HCT116 (cell line): ENCODE results near the gene PRKAG2. TPM values are rescaled to one million over a fixed set of nuclear protein-coding genes. Genes with fewer than 3 reads are reported as not detected.

ENCODE experiments used
- ATAC-seq: fragments of 200-7000 bp; cut with Tn5 transposase; 2 replicates; pipeline ENCODE4 v1.9.1; 2020; ENCODE audit warnings: mild to moderate bottlenecking, moderate library complexity
- BruUV-seq: library from RNA; stranded (reverse); fragments of 400-500 nt; replicated peaks from 2 replicates; lab custom pipeline; 2021; lab: Mats Ljungman, UMichigan
- CTCF ChIA-PET: fragments of 300-600 bp; sonication (Branson Sonifier 250); formaldehyde crosslinking; loops from one replicate; lab custom pipeline; 2021; ENCODE audit warnings: antibody characterized with exemption; lab: Charles Lee
- POLR2A ChIA-PET: fragments of 300-600, 350-600 bp; sonication (Branson Sonifier 250); formaldehyde crosslinking; loops from one replicate; lab custom pipeline; 2021; ENCODE audit warnings: antibody characterized with exemption; lab: Charles Lee
- RAD21 ChIA-PET, 2 experiments: fragments of 300-600 bp; sonication (Branson Sonifier 250); formaldehyde crosslinking; loops; one replicate each; lab custom pipeline; 2023; ENCODE audit warnings: low total read pairs in 2 of 2; ENCODE audit not compliant: uncharacterized antibody in 2 of 2, unreplicated experiment in 2 of 2, low non-redundant PET in 1 of 2; lab: Charles Lee
- DNase-seq: peaks from one replicate; pipeline ENCODE4 v3.0.0-alpha.2; 2010; ENCODE audit warnings: low read depth, low spot score
- H2AFZ ChIP-seq: fragments of 200-600 bp; shearing (Covaris generic), sonication (generic); 2 replicates; pipeline ENCODE4 v1.6.1; 2017; ENCODE audit warnings: low read depth, mixed run types, mixed read lengths, antibody characterized with exemption, low read length; ENCODE audit not compliant: poor library complexity, severe bottlenecking
- H3K27ac ChIP-seq: 2 replicates; pipeline ENCODE4 v1.5.1; 2012; ENCODE audit warnings: low read depth, low read length
- H3K27me3 ChIP-seq: fragments of 200-600 bp; sonication (generic); 2 replicates; pipeline ENCODE4 v1.6.1; 2016; ENCODE audit warnings: mixed run types, low read length, mixed read lengths; ENCODE audit not compliant: insufficient read depth
- H3K36me3 ChIP-seq, 2 experiments: fragments of 200-500 bp in 1 of 2; fragments of 200-600 bp in 1 of 2; sonication (Bioruptor generic) in 1 of 2; sonication (generic) in 1 of 2; 2 replicates each; pipeline versions ENCODE4 v1.5.1 to v1.6.1; 2014 to 2016; ENCODE audit warnings: low read length in 2 of 2, inconsistent platforms in 1 of 2, mixed read lengths in 1 of 2, mixed run types in 1 of 2; ENCODE audit not compliant: insufficient read depth in 2 of 2, control insufficient read depth in 1 of 2
- H3K4me1 ChIP-seq, 2 experiments: fragments of 200-600 bp in 1 of 2; sonication (generic) in 1 of 2; 2 replicates each; pipeline versions ENCODE4 v1.5.1 to v1.6.1; 2012 to 2017; ENCODE audit warnings: low read length in 2 of 2, inconsistent platforms in 1 of 2, mild to moderate bottlenecking in 1 of 2, mixed read lengths in 1 of 2, mixed run types in 1 of 2, moderate library complexity in 1 of 2; ENCODE audit not compliant: insufficient read depth in 2 of 2, control insufficient read depth in 1 of 2
- H3K4me2 ChIP-seq: fragments of 200-600 bp; sonication (generic); 2 replicates; pipeline ENCODE4 v1.6.1; 2017; ENCODE audit warnings: mixed run types, low read length, mixed read lengths
- H3K4me3 ChIP-seq, 2 experiments: fragments of 200-600 bp in 1 of 2; sonication (generic) in 1 of 2; replicated peaks in 1 of 2; 2 replicates each; pipeline ENCODE4 v1.5.1; 2011 to 2016; ENCODE audit warnings: low read length in 2 of 2, control low read depth in 1 of 2, low read depth in 1 of 2, mild to moderate bottlenecking in 1 of 2, mixed read lengths in 1 of 2, mixed run types in 1 of 2
- H3K79me2 ChIP-seq: fragments of 200-600 bp; sonication (generic); 2 replicates; pipeline ENCODE4 v1.6.1; 2017; ENCODE audit warnings: mild to moderate bottlenecking, mixed run types, low read length, moderate library complexity, mixed read lengths; ENCODE audit not compliant: insufficient read depth
- H3K9ac ChIP-seq: fragments of 200-600 bp; sonication (generic); 2 replicates; pipeline ENCODE4 v1.6.1; 2016; ENCODE audit warnings: low read length, mixed read lengths
- H3K9me2 ChIP-seq: fragments of 200-600 bp; sonication (generic), shearing (Covaris generic); 2 replicates; pipeline ENCODE4 v1.6.1; 2017; ENCODE audit warnings: mixed run types, mild to moderate bottlenecking, moderate library complexity; ENCODE audit not compliant: insufficient read depth
- H3K9me3 ChIP-seq, 2 experiments: fragments of 200-500 bp in 1 of 2; fragments of 200-600 bp in 1 of 2; sonication (Bioruptor generic) in 1 of 2; sonication (generic) in 1 of 2; 2 replicates each; pipeline ENCODE4 v1.6.1; 2014 to 2017; ENCODE audit warnings: low read length in 2 of 2, mixed read lengths in 2 of 2, inconsistent platforms in 1 of 2, low read depth in 1 of 2, mild to moderate bottlenecking in 1 of 2, mixed run types in 1 of 2, moderate library complexity in 1 of 2; ENCODE audit not compliant: control insufficient read depth in 1 of 2, insufficient read depth in 1 of 2
- H4K20me1 ChIP-seq: fragments of 200-600 bp; sonication (generic), shearing (Covaris generic); 2 replicates; pipeline ENCODE4 v1.6.1; 2017; ENCODE audit warnings: mixed run types, mild to moderate bottlenecking, moderate library complexity; ENCODE audit not compliant: insufficient read depth
- ATF3 ChIP-seq: IDR thresholded peaks from 2 replicates; pipeline ENCODE4 v1.6.1; 2012
- CBX3 ChIP-seq: IDR thresholded peaks from 2 replicates; pipeline ENCODE4 v1.6.1; 2012; ENCODE audit warnings: low read depth
- EGR1 ChIP-seq: IDR thresholded peaks from 2 replicates; pipeline ENCODE4 v1.6.1; 2012; ENCODE audit warnings: low read depth
- ELF1 ChIP-seq: IDR thresholded peaks from 2 replicates; pipeline ENCODE4 v1.6.1; 2012; ENCODE audit warnings: low read depth, borderline replicate concordance
- EZH2 ChIP-seq: fragments of 200-600 bp; sonication (generic); IDR thresholded peaks from 2 replicates; pipeline ENCODE4 v1.6.1; 2017; ENCODE audit warnings: antibody characterized with exemption, mixed run types
- FOSL1 ChIP-seq: IDR thresholded peaks from 2 replicates; pipeline ENCODE4 v1.6.1; 2012; ENCODE audit warnings: low read depth
- JUND ChIP-seq: IDR thresholded peaks from 2 replicates; pipeline ENCODE4 v1.6.1; 2012
- MAX ChIP-seq: IDR thresholded peaks from 2 replicates; pipeline ENCODE4 v1.6.1; 2012
- RAD21 ChIP-seq: IDR thresholded peaks from 2 replicates; pipeline ENCODE4 v1.6.1; 2012; ENCODE audit warnings: low read depth, mild to moderate bottlenecking
- SIN3A ChIP-seq: IDR thresholded peaks from 2 replicates; pipeline ENCODE4 v1.6.1; 2012; ENCODE audit warnings: low read depth
- SRF ChIP-seq: IDR thresholded peaks from 2 replicates; pipeline ENCODE4 v1.6.1; 2012; ENCODE audit warnings: low read depth
- YY1 ChIP-seq: IDR thresholded peaks from 2 replicates; pipeline ENCODE4 v1.6.1; 2011; ENCODE audit warnings: low read length, low read depth, moderate library complexity, mild to moderate bottlenecking; ENCODE audit not compliant: insufficient replicate concordance; ENCODE audit errors: extremely low read depth
- ZFX ChIP-seq: fragments of 450-650 bp; IDR thresholded peaks from 2 replicates; pipeline ENCODE4 v1.6.1; 2017
- ZNF274 ChIP-seq: fragments of 200-500 bp; sonication (Bioruptor generic); IDR thresholded peaks from 2 replicates; pipeline ENCODE4 v1.6.1; 2014; ENCODE audit warnings: mild to moderate bottlenecking, low read depth, low read length, inconsistent platforms
- intact Hi-C: fragments of 100-400 bp; cut with micrococcal nuclease; formaldehyde crosslinking; loops from 2 replicates; pipeline ENCODE4 v1.10.0; 2022
- total RNA-seq: library from RNA; stranded (reverse); gene quantifications from one replicate; pipeline ENCODE4 v1.2.1, GENCODE V29; 2021; ENCODE audit not compliant: unreplicated experiment
- TF ChIP-seq, protein P1 (sequence below), 3 experiments: fragments of 200-600 bp in 1 of 3; sonication (generic) in 1 of 3; IDR thresholded peaks in 2 of 3; conservative IDR thresholded peaks in 1 of 3; 2 replicates each; pipeline ENCODE4 v1.5.1; 2012 to 2017; ENCODE audit warnings: low read depth in 2 of 3, low read length in 2 of 3, antibody characterized with exemption in 1 of 3, borderline replicate concordance in 1 of 3, control low read depth in 1 of 3, mild to moderate bottlenecking in 1 of 3, mixed read lengths in 1 of 3, mixed run types in 1 of 3, moderate library complexity in 1 of 3; ENCODE audit not compliant: insufficient read depth in 1 of 3

PRKAG2 gene
- total RNA-seq, 1 experiment from 2014 or later, result 23.6 TPM

GRCh38 chr7:151720280-151720679 lies 156.6 kb downstream of the PRKAG2 start:
- CTCF ChIA-PET, result no interaction called here
- POLR2A ChIA-PET, result no interaction called here
- H3K9me3 ChIP-seq, result no peaks in the 10 kb centered on the region
- H3K27ac ChIP-seq, result no peak overlapping the region
- no peak overlapping the region for H3K9ac ChIP-seq
- no peaks in the 10 kb centered on the region for H3K27me3 ChIP-seq
- intact Hi-C loops, result no loop called here
- no peak for DNase-seq
- no TSS peak for BruUV-seq
- no peaks in the 10 kb centered on the region for H3K36me3 ChIP-seq
- ATAC-seq, result no peak
- no peak overlapping the region for H2AFZ ChIP-seq
- H3K4me2 ChIP-seq, result no peak overlapping the region
- no peak overlapping the region for H3K4me3 ChIP-seq
- H3K4me1 ChIP-seq, result peaks cover 2 to 3% of the 10 kb centered on the region in 2 experiments; a peak in 2 of 4 replicates
- RAD21 ChIA-PET, result no interaction called here
- H3K9me2 ChIP-seq, result no peaks in the 10 kb centered on the region
- no peaks in the 10 kb centered on the region for H3K79me2 ChIP-seq
- no peaks in the 10 kb centered on the region for H4K20me1 ChIP-seq
- TF ChIP-seq YY1 (no peak), MAX (no peak), EGR1 (no peak), EZH2 (no peak), ZFX (no peak), ZNF274 (no peak), RAD21 (no peak), FOSL1 (no peak), JUND (no peak), CBX3 (no peak), ELF1 (no peak), SIN3A (no peak), ATF3 (no peak), SRF (no peak)
- TF ChIP-seq, protein P1, sequence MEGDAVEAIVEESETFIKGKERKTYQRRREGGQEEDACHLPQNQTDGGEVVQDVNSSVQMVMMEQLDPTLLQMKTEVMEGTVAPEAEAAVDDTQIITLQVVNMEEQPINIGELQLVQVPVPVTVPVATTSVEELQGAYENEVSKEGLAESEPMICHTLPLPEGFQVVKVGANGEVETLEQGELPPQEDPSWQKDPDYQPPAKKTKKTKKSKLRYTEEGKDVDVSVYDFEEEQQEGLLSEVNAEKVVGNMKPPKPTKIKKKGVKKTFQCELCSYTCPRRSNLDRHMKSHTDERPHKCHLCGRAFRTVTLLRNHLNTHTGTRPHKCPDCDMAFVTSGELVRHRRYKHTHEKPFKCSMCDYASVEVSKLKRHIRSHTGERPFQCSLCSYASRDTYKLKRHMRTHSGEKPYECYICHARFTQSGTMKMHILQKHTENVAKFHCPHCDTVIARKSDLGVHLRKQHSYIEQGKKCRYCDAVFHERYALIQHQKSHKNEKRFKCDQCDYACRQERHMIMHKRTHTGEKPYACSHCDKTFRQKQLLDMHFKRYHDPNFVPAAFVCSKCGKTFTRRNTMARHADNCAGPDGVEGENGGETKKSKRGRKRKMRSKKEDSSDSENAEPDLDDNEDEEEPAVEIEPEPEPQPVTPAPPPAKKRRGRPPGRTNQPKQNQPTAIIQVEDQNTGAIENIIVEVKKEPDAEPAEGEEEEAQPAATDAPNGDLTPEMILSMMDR (IDR thresholded peaks at IDR 0.05 in 2 of 3, conservative IDR thresholded peaks at IDR 0.05 in 1 of 3; ENCODE audit: borderline replicate concordance in 1 of 3, insufficient read depth in 1 of 3, low read depth in 2 of 3, low read length in 2 of 3), result no peak
